Epithelial cell of esophagus (primary cell): ENCODE results near the gene NRSN2.

Source experiments
- DNase-seq: peaks from one replicate; pipeline ENCODE4 v3.0.0; 2010; ENCODE audit warnings: low read depth
- H3K4me3 ChIP-seq: 2 replicates; pipeline ENCODE4 v1.5.1; 2011; ENCODE audit warnings: mild to moderate bottlenecking, low read length, control low read depth
- TF ChIP-seq, protein P1 (sequence below): IDR thresholded peaks from 2 replicates; pipeline ENCODE4 v1.5.1; 2011; ENCODE audit warnings: low read depth, mild to moderate bottlenecking, low read length, control low read depth, inconsistent platforms; ENCODE audit not compliant: insufficient read depth; ENCODE audit errors: missing control alignments

NRSN2 gene

DNA sequence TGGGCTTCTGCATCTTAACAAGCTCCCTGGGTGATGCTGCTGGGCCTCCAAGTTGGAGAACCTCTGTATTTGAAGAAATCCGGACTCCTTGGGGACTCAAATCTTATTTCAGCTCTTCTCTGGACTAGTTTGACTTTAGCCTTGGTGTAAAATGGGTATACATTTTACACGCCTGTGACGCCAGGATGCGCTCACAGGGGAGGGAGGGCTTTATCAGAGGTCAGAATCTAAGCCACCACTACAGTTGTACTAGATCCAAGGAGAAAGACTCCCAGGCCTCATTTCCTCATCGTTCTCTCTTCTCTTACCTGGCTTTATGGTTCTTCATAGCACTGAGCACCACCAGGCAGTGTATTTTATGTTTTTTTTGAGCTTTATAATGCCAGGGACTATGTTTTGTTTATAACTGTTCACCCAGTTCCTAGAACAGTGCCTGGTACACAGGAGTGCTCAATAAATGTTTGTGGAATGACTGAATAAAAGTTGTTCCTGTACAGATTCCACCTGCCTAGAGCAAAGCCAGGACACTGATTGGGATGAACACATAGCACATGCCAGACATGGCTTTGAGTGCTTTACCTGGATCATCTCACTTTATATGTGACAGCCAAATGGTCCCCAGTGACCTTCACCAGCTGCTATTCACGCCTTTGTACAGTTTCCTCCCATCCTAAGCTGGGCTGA is 56.1 kb downstream of the NRSN2 start:
- TF ChIP-seq, protein P1, sequence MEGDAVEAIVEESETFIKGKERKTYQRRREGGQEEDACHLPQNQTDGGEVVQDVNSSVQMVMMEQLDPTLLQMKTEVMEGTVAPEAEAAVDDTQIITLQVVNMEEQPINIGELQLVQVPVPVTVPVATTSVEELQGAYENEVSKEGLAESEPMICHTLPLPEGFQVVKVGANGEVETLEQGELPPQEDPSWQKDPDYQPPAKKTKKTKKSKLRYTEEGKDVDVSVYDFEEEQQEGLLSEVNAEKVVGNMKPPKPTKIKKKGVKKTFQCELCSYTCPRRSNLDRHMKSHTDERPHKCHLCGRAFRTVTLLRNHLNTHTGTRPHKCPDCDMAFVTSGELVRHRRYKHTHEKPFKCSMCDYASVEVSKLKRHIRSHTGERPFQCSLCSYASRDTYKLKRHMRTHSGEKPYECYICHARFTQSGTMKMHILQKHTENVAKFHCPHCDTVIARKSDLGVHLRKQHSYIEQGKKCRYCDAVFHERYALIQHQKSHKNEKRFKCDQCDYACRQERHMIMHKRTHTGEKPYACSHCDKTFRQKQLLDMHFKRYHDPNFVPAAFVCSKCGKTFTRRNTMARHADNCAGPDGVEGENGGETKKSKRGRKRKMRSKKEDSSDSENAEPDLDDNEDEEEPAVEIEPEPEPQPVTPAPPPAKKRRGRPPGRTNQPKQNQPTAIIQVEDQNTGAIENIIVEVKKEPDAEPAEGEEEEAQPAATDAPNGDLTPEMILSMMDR = no peak
- no peak for DNase-seq

DNA sequence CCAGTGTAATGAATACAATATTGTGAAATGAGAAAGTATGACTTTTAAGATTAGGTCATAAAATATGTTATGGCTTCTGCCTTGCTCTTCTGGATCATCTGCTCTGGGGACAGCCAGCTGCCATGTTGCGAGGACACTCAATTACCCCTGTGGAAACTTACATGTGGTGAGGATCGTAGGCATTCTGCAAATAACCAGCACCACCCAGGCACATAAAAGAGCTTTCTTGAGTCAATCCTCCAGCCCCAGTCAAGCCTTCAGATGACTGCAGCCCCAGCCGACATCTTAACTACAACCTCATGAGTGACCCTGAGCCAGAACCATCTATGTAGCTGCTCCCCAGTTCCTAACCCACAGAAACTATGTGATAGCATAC is 56.7 kb downstream of the NRSN2 start:
- DNase-seq = no peak
- no peak overlapping the region for H3K4me3 ChIP-seq
- TF ChIP-seq, protein P1 = no peak

More for the DNA sequence above, 56.1 kb downstream of the NRSN2 start:
- no peak overlapping the region for H3K4me3 ChIP-seq

DNA sequence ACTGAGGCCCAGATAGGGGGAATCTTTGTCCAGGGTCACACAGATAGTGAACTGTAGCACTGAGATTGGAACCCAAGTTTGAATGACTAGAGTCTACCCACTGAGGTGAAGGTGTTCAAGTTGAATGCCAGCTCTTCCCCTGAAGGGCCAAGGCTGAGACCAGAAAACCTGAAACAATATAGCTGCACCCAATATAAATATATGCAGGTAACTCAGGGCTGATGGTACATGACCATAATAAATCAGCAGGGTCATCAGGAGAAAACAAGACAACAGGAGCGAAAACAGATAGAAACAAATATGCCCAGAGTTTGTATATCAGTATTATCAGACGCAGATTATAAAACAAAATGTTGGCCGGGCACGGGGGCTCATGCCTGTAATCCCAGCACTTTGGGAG is 57.2 kb downstream of the NRSN2 start:
- no peak for DNase-seq
- TF ChIP-seq, protein P1 = no peak

More for the DNA sequence above, 57.2 kb downstream of the NRSN2 start:
- no peak overlapping the region for H3K4me3 ChIP-seq
